Measurements from ENCODE around the gene KLRD1.
"Not testable (repeated sequence)": the region's sequence is repeated elsewhere in the genome, so short reads cannot be mapped to it uniquely, and the experiment has no call there.

Gene KLRD1, protein sequence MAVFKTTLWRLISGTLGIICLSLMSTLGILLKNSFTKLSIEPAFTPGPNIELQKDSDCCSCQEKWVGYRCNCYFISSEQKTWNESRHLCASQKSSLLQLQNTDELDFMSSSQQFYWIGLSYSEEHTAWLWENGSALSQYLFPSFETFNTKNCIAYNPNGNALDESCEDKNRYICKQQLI

DNA sequence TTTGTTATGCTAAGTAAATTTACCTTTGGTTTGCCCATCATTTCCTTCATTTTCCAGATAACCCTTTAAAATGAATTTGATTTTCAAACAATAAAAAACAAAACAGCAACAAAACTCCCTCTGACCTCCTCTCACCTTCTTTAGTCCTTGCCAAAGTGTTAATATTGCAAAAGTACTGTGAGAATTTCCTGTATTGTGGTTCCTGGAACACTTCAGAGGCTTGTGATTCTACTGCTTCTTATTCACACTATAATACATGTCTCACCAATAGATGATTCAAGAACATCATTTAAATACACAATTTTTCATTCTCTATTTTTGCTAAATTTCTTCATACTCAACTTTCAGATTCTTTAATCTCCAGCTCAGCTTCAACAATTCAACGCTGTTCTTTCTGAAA, at the start of gene KLRD1:
KLRD1 (plus strand) TSS at position 241 of the 400 bp plus-strand sequence. CDS start 208 bp downstream, outside the sequence.
- DNase-seq: no peak

DNA sequence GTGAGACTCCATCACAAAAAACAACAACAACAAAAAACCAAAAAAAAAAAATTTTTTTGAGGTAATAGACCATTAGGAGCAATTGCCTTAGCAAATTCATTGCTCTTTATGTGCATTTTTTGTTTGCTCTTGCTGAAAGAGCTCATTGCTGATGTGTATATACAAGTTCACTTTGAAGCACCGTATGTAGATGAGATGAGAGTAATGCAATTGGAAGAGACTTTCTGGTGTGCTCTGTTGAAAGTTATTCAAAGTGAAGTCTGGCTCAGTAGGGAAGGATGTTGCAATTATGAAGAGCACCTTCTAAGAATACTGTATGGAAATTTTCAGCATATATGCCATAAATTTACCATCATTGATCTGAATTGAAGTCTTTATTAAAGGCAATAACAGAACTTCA, 46.7 kb upstream of the KLRD1 start:
- no peak for DNase-seq

DNA sequence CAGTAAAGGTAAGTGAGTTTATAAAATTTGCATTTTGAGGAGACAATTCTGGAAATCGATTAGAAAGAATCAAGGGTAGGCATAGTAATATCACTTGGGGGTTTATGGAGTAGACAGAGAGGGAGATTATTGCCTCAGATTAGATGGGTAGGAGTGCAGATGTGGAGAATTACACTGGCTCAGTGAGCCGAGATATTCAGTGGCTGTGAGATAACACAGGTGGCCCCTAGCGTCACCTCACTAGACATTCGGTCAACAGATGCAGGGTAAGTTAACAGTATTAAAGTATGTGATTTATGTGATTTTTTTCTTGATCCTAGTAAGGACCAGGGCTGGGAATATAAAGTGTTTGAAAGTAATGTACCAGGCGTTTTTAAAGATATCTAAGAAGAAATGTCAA, 39.6 kb upstream of the KLRD1 start:
- no peak for DNase-seq

DNA sequence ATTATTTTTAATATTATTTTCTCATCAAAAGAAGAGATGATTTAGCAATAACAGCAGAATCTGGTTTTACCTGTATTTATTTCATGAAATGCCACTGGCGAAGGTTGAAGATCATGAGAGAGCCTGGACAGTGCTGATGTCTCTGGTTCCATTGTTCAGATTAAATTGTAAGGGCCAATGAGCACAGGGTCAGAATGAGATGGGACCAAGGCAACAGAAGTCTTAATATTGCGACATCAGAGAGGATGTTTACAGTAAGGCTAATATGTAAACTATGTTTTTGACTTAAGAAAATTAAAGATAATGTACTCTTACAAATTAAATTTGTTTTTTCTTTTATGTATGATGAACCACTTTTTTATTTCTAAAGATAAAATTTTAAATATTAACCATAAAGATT, 35.2 kb upstream of the KLRD1 start:
- no peak for DNase-seq

DNA sequence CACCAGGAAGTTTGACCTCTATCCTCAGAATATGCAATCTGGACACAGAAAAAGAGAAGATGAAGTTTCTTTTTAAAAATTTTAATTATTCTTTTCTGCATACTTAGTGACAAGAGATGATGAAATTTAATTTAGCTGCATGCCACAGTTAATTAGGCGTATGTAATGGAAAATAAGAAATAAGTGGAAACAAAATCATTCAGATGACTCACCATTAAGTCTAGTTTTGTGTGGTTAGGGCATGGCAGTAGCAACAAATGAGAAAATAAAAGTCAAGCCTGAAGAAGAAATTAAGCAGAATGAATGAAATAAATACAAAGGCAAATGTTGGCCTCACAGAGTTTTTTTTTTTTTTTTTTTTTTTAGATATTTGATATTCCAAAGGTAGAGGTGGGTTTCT, 30.9 kb upstream of the KLRD1 start:
- DNase-seq: no peak

DNA sequence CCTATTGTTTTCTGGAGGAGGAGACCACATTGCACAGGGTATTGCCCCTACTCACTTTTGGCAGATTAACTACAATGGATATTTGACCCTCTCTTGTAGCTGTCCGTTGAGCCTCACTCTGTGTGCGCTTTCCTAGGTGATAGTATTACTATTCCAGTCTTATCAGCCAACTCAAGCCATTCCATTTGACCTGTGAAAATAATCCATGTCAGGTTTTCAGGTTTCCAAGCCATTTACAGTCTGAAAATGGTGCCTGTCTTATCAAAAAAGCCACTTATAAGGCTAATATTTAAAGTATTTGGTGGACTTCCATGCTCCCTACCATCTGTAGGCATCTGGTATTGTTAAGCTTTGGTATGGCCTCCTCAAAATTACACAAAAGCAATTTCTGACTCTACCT, 29.6 kb upstream of the KLRD1 start:
- DNase-seq: no peak

DNA sequence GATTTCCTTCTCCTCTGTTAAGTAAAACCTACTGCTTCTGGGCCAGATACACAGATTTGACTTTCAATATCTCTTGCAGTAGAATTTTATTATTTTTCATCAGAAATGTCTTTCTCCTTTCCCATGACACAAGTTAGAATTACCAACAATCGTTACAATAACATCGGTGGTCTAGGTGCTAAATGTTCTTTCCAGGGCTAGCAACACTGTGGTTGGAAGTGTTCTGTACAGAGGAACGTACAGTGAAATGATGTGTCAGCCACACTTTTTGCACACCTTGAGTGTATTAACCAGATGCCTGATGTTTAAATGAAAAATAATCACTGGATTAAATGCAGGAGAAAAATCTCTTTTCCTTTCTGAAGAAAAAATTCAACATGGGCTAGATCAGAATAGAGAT, 27.7 kb upstream of the KLRD1 start:
- no peak for DNase-seq

DNA sequence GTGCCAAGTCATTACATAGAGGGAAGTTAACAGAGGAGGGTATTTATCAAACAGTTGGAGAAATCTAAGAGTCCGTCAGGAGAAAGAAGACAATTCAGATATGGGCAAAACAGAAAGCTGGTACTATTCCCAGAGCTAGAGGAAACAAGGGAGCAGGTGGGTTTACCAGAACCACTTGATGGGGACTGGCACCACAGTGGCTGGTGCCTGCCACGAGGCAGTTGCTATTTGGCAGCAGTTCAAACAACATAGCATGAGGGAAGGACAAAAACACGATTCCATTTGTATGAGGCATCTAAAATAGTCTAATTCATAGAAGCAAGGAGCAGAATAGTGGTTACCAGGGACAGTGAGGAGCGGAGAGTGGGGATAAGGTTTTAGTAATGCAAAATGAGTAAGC, 24.6 kb upstream of the KLRD1 start:
- DNase-seq: no peak

DNA sequence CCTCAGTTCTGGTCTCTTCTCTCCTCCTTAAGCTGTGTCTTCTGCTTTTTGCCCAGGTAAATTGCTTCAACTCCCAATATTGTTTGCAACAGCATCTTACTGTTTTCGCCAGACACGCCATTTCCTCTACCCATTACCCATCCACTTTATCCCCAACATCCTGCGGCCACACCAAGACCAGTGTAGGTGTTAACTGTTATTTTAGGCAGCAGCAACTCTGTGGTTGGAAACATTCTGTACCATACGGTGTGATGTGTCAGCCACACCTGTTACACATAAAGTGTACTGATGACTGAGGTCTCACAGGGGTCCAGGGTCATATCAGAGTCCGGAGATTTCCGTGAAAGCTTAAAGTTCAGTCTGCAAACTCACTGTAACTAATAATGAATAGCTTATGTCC, 21.8 kb upstream of the KLRD1 start:
- peak; percentile 43 for DNase-seq

DNA sequence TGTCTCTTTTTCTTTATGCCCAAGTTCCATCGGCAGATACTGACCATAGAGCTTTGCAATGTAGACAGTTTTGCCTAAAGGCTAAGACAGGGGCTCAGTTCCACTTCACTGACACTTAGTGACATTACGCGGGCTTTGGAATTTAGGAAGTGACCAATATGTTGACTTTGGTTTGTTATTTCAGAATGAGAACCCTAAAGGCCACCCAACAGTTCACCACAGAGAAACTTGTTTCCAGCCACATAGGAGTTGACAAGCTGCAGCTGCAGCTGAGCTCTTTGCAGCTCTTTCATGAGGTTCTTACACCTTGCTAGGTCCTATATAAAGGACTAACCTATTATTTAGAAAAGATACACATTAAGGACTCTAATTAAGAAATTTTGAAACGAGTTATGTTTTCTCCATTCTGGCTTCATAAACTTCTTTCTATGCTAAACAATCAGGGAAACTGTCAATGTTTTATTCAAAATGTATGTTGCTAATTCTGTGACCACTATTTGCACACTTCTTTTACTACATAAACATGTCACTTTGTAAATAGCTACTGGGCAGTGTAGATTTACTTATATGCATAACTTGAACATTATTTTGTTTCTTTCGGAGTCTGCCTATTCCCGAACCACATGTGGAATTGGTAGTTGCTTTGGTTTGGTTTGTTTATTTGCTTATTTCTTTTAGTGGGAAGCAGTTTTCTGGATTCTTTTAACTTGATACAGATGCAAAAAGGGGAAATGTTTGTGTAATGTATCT, 18.5 kb upstream of the KLRD1 start:
- DNase-seq: peak; percentile 21

DNA sequence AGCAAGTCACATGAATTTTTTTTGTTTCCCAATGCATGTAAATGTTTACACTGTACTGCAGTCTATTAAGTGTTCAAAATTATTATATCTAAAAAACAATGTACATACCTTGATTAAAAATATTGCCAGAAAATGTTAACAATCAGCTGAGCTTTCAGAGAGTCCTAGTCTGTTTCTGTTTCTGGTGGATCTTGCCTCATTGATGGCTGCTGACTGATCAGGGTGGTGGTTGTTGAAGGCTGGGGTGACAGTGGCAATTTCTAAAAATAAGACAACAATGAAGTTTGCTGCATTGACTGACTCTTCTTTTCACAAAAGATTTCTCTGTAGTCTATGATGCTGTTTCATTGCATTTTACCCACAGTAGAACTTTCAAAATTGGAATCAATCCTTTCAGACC, 16.6 kb upstream of the KLRD1 start:
- DNase-seq: no peak

DNA sequence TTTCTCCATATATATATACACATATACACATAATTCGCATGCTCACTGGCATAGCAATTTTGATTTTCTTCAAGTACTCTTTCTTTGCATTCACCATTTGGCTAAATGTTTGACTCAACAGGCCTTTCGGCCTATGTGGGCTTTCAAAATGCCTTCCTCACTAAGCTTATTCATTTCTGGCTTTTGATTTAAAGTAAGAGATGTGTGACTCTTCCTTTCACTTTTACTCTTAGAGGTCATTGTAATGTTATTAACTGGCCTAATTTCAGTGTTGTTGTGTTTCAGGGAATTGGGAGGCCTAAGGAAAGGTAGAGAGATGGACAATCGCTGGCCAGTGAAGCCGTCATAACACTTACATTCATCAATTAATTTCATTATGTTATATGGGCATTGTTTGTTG, 14.5 kb upstream of the KLRD1 start:
- no peak for DNase-seq

DNA sequence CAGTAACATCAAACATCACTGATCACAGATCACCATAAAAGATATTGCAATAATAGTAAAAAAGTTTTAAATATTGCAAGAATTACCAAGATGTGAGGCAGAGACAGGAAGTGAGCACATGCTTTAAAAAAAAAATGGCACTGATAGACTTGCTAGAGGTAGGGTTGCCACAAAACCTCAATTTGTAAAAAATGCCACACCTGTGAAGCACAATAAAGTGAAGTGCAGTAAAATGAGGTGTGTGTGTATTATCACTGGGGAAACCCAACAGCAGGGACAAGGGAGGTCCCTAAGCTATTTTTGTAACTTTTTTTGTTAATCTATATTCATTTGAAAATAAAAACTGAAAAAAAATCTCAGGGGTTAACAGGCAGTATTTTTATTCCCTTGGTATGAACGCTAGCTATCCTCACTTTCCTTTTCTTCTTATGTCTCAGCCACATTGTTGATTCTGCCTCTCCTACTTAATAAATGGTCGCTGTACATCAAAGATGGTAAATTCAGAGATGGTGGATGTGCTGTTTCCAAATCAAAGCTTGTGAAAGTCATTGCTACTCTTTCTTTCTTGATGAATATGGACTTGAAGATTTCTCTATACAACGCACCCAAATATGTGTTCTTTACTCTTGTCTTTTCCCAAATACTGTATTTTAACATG, 14.0 kb upstream of the KLRD1 start:
- DNase-seq: no peak

DNA sequence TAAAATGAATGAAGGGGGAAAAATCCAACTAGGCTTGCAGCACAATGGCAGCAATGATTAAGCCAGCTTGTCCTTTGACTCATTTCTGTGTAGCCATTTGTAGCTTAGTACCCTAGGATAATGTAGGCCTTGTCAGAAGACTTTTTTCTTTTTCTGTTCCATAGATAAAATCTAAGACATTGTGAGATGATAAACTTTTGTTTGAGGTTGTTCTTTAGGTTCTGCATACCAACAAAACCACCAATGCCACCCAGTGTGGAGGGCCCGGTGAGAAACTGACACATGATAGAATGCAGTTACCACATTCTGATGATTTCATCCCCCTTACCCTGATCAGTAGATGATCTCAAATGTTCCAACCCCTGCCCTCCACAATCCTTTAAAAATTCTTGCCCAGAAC, 6.6 kb upstream of the KLRD1 start:
- DNase-seq: peak; percentile 13

DNA sequence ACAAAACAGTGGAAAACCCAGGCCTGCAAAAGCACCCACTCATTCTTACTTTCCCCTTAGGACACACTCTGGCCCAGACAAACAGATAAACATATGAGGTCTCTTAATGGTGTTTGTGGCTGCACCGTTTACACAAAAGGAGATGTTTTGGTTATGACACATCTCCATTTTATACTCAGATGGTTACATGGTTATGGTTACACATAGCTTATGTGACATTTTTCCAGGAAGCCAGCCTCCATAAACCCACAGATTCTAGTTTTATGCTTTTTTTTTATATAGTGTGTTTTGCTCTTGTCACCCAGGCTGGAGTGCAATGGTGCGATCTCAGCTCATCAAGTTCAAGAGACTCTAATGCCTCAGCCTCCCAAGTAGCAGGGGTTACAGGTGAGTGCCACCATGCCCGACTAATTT, 3.5 kb upstream of the KLRD1 start:
- DNase-seq: no peak

DNA sequence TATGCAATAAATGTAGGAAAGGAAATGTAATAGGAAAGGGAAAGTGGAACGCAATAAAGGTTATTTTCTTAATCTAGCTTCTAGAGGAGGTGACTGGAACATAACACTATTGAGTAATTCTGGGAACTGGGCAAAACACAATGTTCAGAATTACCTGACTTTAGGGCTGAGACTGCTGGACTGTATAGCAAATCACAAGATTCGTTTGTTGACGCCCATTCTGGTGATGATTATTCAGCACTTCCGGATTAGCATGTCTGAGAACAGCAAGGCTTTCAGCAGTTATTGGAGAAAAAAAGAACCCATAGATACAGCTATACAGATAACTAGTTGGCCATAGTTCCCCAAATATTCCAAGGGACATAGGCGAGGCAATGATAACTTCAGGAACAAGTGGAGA, 2.3 kb upstream of the KLRD1 start:
- DNase-seq: no peak

DNA sequence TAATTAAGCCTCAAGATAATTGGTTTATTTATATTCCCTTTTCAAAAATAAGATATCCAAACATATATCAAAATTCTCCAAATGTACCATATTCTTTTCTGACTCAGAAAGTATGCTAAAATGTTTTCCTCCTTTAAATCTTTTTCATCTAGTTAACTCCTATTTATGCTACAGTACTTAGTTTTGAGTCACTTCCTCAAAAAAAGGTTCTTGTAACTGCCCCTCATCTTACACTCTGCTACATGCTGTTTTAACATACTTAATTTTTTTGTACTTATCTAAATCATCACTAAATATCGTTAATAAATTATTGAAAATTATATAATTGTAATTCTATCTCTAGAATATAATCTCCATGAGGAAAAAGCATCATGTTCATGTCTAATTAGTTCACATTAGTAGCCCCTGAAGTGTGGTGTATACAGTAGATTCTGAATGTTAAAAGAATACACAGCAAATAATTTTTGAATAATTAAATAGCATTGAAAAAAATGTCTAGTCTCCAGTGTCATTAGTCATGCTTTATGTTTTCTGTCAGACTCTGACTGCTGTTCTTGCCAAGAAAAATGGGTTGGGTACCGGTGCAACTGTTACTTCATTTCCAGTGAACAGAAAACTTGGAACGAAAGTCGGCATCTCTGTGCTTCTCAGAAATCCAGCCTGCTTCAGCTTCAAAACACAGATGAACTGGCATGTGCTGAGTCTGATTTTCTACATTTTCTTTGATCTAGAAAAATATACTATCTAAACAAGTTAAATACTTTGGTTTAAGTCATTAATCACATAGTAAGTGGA, 3.5 kb downstream of the KLRD1 start:
- no peak for DNase-seq

DNA sequence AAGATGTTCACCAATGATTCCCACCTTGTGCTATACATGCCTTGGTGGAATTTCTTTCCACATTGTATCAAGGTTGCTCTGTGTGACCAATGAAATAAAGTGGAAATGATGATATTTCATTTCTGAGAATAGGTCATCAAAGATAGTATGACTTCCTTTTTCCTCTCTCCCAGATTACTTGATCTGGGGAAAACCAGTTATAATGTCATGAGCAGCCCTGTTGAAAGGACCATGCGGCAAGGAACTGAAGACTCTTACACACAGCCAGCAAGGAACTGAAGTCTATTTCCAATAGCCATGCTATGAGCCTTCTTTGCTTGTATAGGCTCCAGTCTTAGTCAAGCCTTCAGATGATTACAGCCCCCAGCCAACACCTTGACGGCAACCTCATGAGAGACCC, 11.7 kb downstream of the KLRD1 start:
- DNase-seq: no peak

DNA sequence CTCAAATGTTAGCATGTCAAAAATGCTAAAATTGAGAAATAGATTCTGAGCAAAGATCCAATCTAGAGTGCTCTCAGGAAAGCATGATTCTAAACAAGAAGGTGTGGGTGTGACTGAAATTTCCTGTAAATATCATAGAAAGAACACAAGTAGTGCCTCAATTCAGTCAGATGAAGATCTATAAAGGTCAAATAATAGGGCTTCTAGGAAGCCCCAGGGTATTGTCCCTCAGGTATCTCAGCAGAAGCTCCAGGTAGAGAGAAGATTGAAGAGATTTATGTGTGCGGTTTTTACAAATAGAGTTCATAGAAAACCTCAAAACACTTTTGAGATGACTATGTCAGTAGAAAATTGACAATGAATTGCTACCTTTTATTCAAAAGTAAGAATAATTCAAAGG, 13.0 kb downstream of the KLRD1 start:
- DNase-seq: no peak

DNA sequence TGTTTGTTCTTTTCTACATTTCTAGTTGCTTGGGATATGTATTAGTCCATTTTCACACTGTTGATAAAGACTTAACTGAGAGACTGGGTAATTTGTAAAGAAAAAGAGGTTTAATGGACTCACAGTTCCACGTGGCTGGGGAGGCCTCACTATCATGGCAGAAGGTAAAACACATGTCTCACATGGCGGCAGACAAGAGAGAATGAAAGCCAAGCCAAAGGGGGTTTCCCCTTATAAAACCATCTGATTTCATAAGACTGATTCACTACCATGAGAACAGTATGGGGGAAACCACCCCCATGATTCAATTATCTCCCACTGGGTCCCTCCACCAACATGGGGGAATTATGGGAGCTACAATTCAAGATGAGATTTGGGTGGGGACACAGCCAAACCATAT, 21.0 kb downstream of the KLRD1 start:
- DNase-seq: not testable (repeated sequence)

DNA sequence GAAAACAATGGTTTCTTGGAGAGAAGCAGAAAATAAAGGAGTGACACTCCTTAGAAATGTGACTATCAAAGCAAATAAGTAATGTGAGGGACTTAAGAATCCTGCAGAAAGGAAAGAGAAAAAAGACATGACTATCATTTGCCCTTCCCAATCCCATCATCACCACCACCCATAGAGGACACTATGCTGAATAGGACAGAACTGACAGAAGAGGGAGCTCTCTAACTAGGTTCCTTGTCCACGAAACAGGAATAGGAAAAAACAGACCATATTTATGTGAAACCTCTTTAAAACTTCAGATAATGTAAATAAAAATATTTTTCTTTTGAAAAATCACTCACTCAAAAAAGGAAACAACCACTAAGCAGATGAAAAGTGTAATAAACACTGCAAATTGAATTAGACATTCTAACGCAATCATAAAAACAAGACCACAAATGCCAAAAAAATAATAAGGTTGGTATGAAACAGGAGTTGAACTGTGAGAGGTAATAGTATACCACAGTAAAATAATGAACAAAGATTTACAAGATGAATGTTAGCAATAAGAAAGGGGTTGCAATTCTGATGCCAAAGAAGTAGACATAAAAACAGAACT, 24.1 kb downstream of the KLRD1 start:
- no peak for DNase-seq

DNA sequence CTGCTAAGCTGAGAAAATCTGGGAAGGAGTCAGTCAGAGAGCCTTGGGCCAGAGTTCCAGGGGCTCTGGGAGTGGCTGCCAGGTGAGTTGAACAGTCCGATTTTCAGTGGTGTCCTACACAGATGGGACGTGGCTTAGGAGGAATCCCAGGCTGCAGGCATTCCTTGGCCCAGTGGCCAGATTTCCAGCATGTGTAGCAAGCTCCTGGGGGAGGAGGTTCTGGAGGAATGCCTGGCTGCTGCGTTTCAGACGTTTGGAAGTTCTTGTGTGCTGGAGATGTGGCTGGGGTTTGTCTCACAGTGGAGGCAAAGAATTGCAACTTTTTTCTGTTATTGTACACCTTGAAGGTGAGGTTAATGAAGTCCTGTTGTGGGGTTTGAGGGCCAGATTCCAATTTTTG, 28.5 kb downstream of the KLRD1 start:
- not testable (repeated sequence) for DNase-seq

DNA sequence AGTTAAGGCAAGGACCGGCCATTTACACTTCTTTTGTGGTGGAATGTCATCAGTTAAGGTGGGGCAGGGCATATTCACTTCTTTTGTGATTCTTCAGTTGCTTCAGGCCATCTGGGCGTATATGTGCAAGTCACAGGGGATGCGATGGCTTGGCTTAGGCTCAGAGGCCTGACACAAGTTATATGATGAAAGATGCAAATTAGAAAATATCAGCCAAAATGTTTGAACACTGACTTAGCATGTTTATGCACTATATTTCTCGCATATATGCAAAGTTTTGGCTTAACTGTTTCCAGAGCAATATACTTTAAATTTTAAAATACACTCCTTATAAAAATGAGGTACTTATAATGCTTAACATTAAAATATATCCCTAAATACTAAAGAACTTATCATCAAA, 30.8 kb downstream of the KLRD1 start:
- not testable (repeated sequence) for DNase-seq

Measured in NK-92 treated with Interleukin-12 subunit alpha and Interleukin-12 subunit beta, amount 100 ng/mL, for 24 hours (cell line).